Gastrocnemius medialis (tissue), 4 donors: Measurements from ENCODE around the gene CCL15. TPM values are rescaled to one million over a fixed set of nuclear protein-coding genes. Genes with fewer than 3 reads are reported as not detected.

Experiments
- ATAC-seq, 2 donors: fragments of 150-250 bp; one replicate each; pipeline ENCODE4 v1.9.1; 2016
- DNase-seq, 2 donors: peaks; one replicate each; pipeline ENCODE4 v3.0.0-alpha.2; 2019
- H3K27ac ChIP-seq, 4 donors: fragments of 200-600 bp; sonication (generic); 1 replicate in 1 of 4; 2 replicates in 3 of 4; pipeline ENCODE4 v1.5.1; 2016 to 2018; ENCODE audit warnings: mild to moderate bottlenecking in 2 of 4, moderate library complexity in 1 of 4
- H3K27me3 ChIP-seq, 3 donors: fragments of 200-600 bp; sonication (generic) in 2 of 3; 1 replicate in 1 of 3; 2 replicates in 2 of 3; pipeline versions ENCODE4 v1.5.1 to v1.6.0; 2016 to 2019; ENCODE audit warnings: mild to moderate bottlenecking in 1 of 3, moderate library complexity in 1 of 3
- H3K36me3 ChIP-seq, 2 donors: fragments of 200-600 bp; sonication (generic) in 1 of 2; one replicate each; pipeline ENCODE4 v1.5.1; 2017 to 2018
- H3K4me1 ChIP-seq, 2 donors: fragments of 200-600 bp; sonication (generic) in 1 of 2; one replicate each; pipeline ENCODE4 v1.5.1; 2016 to 2017; ENCODE audit warnings: mild to moderate bottlenecking in 2 of 2
- H3K4me3 ChIP-seq, 4 donors: fragments of 200-600 bp; sonication (generic) in 3 of 4; 1 replicate in 1 of 4; 2 replicates in 3 of 4; pipeline ENCODE4 v1.5.1; 2016 to 2019; ENCODE audit warnings: mild to moderate bottlenecking in 2 of 4
- H3K9me3 ChIP-seq, 3 donors: fragments of 200-600 bp; sonication (generic) in 2 of 3; 1 replicate in 1 of 3; 2 replicates in 2 of 3; pipeline ENCODE4 v1.5.1; 2016 to 2019
- POLR2A ChIP-seq, 2 donors: fragments of 450-650 bp; IDR thresholded peaks; one replicate each; pipeline ENCODE4 v1.6.1; 2017; ENCODE audit warnings: antibody characterized with exemption in 2 of 2, mild to moderate bottlenecking in 2 of 2, moderate library complexity in 2 of 2
- in situ Hi-C, 4 donors: fragments of 200-750 bp; cut with MboI; loops; one replicate each; pipeline versions ENCODE4 v1.15.0 to v1.8.0; 2017; ENCODE audit warnings: low sequenced_read_pairs in 4 of 4
- intact Hi-C: fragments of 100-400 bp; cut with DNase I; formaldehyde crosslinking; loops from one replicate; pipeline ENCODE4 v1.15.1; 2023; ENCODE audit warnings: low total_unique reads
- total RNA-seq, 4 donors: library from RNA; depleted of rRNA; stranded (reverse); fragments of >200 nt; gene quantifications; one replicate each; pipeline versions ENCODE4 v1.1.0 to v1.2.3, GENCODE V29; 2016
- TF ChIP-seq, protein P1 (sequence below), 5 experiments: fragments of 450-650 bp in 3 of 5; fragments of 200-600 bp in 2 of 5; sonication (generic) in 2 of 5; IDR thresholded peaks in 4 of 5; conservative IDR thresholded peaks in 1 of 5; 1 replicate in 4 of 5; 2 replicates in 1 of 5; pipeline ENCODE4 v1.5.1; 2016 to 2019; ENCODE audit warnings: antibody characterized with exemption in 5 of 5, mild to moderate bottlenecking in 3 of 5, moderate library complexity in 3 of 5

Gene CCL15
- total RNA-seq, 4 donors from 2014 or later: not detected

DNA sequence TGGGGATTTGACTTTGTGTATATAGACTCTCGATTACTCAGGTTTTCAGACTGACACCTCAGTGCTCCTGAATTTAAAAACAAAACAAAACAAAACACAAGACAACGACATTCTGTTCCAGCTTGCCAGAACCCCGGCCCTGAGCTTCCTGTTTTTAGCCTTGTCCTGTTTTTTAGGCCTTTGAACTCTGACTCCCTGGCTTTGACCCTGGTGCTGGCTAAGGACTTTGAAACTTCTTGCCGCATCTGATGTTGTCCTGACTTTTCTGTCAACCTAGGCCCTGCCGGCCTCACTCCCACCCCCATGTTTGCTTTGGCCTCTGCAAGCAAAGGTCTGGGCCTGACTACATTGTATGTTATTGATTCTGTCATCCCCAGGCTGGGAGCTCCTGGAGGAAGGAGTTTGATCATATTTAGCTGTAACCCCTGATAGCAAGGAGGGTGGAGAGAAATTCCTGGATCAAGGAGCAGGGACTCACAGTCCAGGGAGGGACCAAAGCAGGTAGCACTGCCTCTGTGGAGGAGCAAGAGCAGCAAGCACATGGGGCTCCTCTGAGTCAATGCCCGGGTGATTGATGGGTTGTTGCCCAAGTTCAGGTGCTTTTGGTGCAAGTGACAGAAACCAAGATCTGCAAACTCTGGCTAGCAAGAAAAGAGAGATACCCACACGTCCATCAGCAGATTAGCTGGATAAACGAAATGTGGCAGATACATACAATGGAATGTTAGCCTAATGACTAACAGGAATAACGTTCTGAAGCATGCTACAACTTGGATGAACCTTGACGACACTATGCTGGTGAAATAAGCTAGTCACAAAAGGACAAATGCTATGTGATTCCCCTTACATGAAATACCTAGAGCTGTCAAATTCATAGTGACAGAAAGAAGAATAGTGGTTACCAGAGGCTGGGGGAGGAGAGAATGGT, 27.8 kb downstream of the CCL15 start:
- ATAC-seq (no peak), DNase-seq (no peak)
- in situ Hi-C loops: loop anchor here (5.0 to 25.0 kb wide), 6 partner anchors 111 to 514 kb away; partner anchors contain the start of genes ZNHIT3 (in 3 of the 4) and HEATR9 (in 1 of the 4)
- Histone ChIP-seq H3K9me3 (no peaks in the 10 kb centered on the region), H3K27me3 (no peaks in the 10 kb centered on the region), H3K27ac (peak overlapping the region in 3 of 4 donors; percentile 25 to 66 (median 58)), H3K36me3 (no peaks in the 10 kb centered on the region), H3K4me3 (no peak overlapping the region), H3K4me1 (peaks cover 0 to 13% of the 10 kb centered on the region in 2 donors)
- TF ChIP-seq, protein P1, sequence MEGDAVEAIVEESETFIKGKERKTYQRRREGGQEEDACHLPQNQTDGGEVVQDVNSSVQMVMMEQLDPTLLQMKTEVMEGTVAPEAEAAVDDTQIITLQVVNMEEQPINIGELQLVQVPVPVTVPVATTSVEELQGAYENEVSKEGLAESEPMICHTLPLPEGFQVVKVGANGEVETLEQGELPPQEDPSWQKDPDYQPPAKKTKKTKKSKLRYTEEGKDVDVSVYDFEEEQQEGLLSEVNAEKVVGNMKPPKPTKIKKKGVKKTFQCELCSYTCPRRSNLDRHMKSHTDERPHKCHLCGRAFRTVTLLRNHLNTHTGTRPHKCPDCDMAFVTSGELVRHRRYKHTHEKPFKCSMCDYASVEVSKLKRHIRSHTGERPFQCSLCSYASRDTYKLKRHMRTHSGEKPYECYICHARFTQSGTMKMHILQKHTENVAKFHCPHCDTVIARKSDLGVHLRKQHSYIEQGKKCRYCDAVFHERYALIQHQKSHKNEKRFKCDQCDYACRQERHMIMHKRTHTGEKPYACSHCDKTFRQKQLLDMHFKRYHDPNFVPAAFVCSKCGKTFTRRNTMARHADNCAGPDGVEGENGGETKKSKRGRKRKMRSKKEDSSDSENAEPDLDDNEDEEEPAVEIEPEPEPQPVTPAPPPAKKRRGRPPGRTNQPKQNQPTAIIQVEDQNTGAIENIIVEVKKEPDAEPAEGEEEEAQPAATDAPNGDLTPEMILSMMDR (IDR thresholded peaks at IDR 0.05 in 4 of 5, conservative IDR thresholded peaks at IDR 0.05 in 1 of 5): no peak
- no peak for TF ChIP-seq POLR2A (IDR thresholded peaks at IDR 0.05)
- intact Hi-C loops: loop anchor here (5.0 to 10.0 kb wide), 2 partner anchors 99 to 171 kb away; no protein-coding TSS in a partner anchor

DNA sequence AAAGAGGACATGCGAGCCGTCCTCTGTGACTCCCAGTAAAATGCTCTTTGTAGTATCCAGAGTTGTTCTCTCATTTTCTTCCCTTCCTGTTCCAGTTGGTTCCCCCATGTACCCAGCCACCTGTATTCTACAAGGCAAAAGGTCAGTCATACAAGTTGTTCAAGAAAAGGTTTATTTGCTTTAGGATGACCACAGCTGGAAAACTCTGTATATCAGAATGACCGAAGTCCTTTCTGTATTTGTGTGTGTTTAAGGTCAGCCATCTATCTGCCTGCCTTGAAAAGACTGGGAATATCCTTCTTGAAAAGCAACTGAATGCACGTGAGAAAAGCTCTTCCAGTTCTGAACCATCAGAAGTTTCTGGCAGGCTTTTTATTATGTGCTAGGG, 28.4 kb downstream of the CCL15 start:
- ATAC-seq (no peak), DNase-seq (no peak)
- TF ChIP-seq, protein P1 (IDR thresholded peaks at IDR 0.05 in 4 of 5, conservative IDR thresholded peaks at IDR 0.05 in 1 of 5): no peak
- no peak for TF ChIP-seq POLR2A (IDR thresholded peaks at IDR 0.05)
- intact Hi-C loops (loop anchor here (5.0 to 10.0 kb wide), 2 partner anchors 99 to 172 kb away; no protein-coding TSS in a partner anchor), in situ Hi-C loops (loop anchor here (5.0 to 25.0 kb wide), 6 partner anchors 111 to 514 kb away; partner anchors contain the start of genes ZNHIT3 (in 3 of the 4) and HEATR9 (in 1 of the 4))
- no peaks in the 10 kb centered on the region for H3K9me3 ChIP-seq
- H3K27ac ChIP-seq: peak overlapping the region in 3 of 4 donors; percentile 25 to 66 (median 58)
- H3K27me3 ChIP-seq: no peaks in the 10 kb centered on the region
- H3K4me1 ChIP-seq: peaks cover 0 to 13% of the 10 kb centered on the region in 2 donors
- H3K4me3 ChIP-seq: no peak overlapping the region
- no peaks in the 10 kb centered on the region for H3K36me3 ChIP-seq

DNA sequence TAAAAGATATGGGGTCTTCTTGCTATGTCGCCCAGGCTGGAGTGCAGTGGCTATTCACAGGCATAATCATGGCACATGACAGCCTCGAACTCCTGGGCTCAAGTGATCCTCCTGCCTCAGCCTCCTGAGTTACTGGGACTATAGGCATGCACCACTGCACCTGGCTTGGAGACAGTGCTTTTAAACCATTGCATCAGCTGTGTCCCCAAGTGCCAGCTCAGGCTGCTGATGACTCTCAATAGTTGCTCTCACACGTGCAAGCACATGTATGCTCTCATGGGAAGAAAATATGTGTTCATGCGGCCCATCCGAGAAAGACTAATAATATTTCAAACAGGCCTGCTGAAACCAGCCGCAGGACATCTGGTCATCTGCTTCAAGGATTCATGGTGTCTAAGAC, 28.8 kb downstream of the CCL15 start:
- ATAC-seq (no peak), DNase-seq (no peak)
- Histone ChIP-seq H3K36me3 (no peaks in the 10 kb centered on the region), H3K4me3 (no peak overlapping the region), H3K27ac (peak overlapping the region in 3 of 4 donors; percentile 25 to 66 (median 58)), H3K4me1 (peaks cover 0 to 13% of the 10 kb centered on the region in 2 donors), H3K9me3 (no peaks in the 10 kb centered on the region), H3K27me3 (no peaks in the 10 kb centered on the region)
- in situ Hi-C loops (loop anchor here (5.0 to 25.0 kb wide), 6 partner anchors 110 to 515 kb away; partner anchors contain the start of genes ZNHIT3 (in 3 of the 4) and HEATR9 (in 1 of the 4)), intact Hi-C loops (loop anchor here (5.0 to 10.0 kb wide), 2 partner anchors 100 to 172 kb away; no protein-coding TSS in a partner anchor)
- TF ChIP-seq POLR2A (IDR thresholded peaks at IDR 0.05): no peak
- TF ChIP-seq, protein P1 (IDR thresholded peaks at IDR 0.05 in 4 of 5, conservative IDR thresholded peaks at IDR 0.05 in 1 of 5): no peak

DNA sequence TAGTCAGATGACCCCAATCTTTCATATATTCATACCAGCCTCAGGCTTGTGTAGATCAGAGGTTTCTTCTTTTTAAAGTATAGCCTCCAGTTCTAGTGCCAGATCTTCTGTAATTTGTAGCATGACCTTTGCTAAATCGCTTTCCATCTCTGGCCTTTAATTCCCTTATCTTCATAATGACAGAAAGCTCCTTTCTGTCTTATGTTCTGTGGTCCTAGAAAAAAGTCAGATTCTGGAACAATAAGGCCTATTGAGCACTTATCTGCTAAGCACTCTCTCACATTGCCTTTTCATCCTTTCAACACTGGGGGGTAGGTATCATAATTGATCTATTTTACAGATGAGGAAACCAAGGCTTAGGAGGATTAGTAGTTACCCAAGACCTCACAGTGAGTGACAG, 29.3 kb downstream of the CCL15 start:
- intact Hi-C loops (loop anchor here (5.0 to 10.0 kb wide), 2 partner anchors 100 to 173 kb away; no protein-coding TSS in a partner anchor), in situ Hi-C loops (loop anchor here (5.0 to 25.0 kb wide), 6 partner anchors 110 to 515 kb away; partner anchors contain the start of genes ZNHIT3 (in 3 of the 4) and HEATR9 (in 1 of the 4))
- Histone ChIP-seq H3K4me1 (peaks cover 0 to 13% of the 10 kb centered on the region in 2 donors), H3K27me3 (no peaks in the 10 kb centered on the region), H3K27ac (peak overlapping the region in 2 of 4 donors; percentile 4 to 40), H3K36me3 (no peaks in the 10 kb centered on the region), H3K4me3 (no peak overlapping the region), H3K9me3 (no peaks in the 10 kb centered on the region)
- ATAC-seq (no peak), DNase-seq (no peak)
- no peak for TF ChIP-seq POLR2A (IDR thresholded peaks at IDR 0.05)
- TF ChIP-seq, protein P1 (IDR thresholded peaks at IDR 0.05 in 4 of 5, conservative IDR thresholded peaks at IDR 0.05 in 1 of 5): no peak
